HepG2 (cell line): ENCODE measurements around the gene HAS3. TPM values are rescaled to one million over a fixed set of nuclear protein-coding genes. Genes with fewer than 3 reads are reported as not detected.
A peak's percentile ranks its signal among the peaks of the same experiment; 100 is the strongest.

ENCODE experiments used
- FIP1L1 ChIP-seq: fragments of 200-400 bp; formaldehyde crosslinking; IDR thresholded peaks from 2 replicates; pipeline ENCODE4 v1.6.1; 2018; ENCODE audit warnings: low read depth, mild to moderate bottlenecking, low read length, moderate library complexity, borderline replicate concordance; ENCODE audit not compliant: insufficient read depth
- HDAC2 ChIP-seq: sonication (generic); formaldehyde crosslinking; IDR thresholded peaks from 2 replicates; pipeline ENCODE4 v1.4.0; 2020; ENCODE audit warnings: missing genetic modification reagents
- MXD4 ChIP-seq: IDR thresholded peaks from 2 replicates; pipeline ENCODE4 v1.6.1; 2016; ENCODE audit warnings: mild to moderate bottlenecking, missing biosample characterization, missing genetic modification reagents
- NFKBIZ ChIP-seq: IDR thresholded peaks from 2 replicates; pipeline ENCODE4 v1.6.1; 2018; ENCODE audit warnings: missing genetic modification reagents, missing compliant biosample characterization
- NR2F6 ChIP-seq, 2 experiments: IDR thresholded peaks; 2 replicates each; pipeline ENCODE4 v1.6.1; 2016; ENCODE audit warnings: antibody characterized with exemption in 1 of 2, mild to moderate bottlenecking in 1 of 2
- SOX6 ChIP-seq, 2 experiments: fragments of 450-650 bp in 1 of 2; sonication (generic) in 1 of 2; formaldehyde crosslinking in 1 of 2; IDR thresholded peaks; 2 replicates each; pipeline versions ENCODE4 v1.4.0 to v1.6.1; 2017 to 2020; ENCODE audit warnings: antibody characterized with exemption in 1 of 2, mild to moderate bottlenecking in 1 of 2, missing genetic modification reagents in 1 of 2
- STAG1 ChIP-seq: sonication (generic); formaldehyde crosslinking; IDR thresholded peaks from 2 replicates; pipeline ENCODE4 v1.4.0; 2020; ENCODE audit warnings: missing genetic modification reagents
- TFDP2 ChIP-seq: sonication (generic); formaldehyde crosslinking; IDR thresholded peaks from 2 replicates; pipeline ENCODE4 v1.4.0; 2020; ENCODE audit warnings: missing genetic modification reagents
- TOPORS ChIP-seq: sonication (generic); formaldehyde crosslinking; IDR thresholded peaks from 2 replicates; pipeline ENCODE4 v1.8.0; 2023; ENCODE audit warnings: mild to moderate bottlenecking, missing genetic modification reagents
- ZBTB20 ChIP-seq: sonication (generic); formaldehyde crosslinking; IDR thresholded peaks from 2 replicates; pipeline ENCODE4 v1.8.1; 2023; ENCODE audit warnings: missing genetic modification reagents, low read depth, mild to moderate bottlenecking, borderline replicate concordance
- ZBTB33 ChIP-seq: sonication (generic); formaldehyde crosslinking; IDR thresholded peaks from 2 replicates; pipeline ENCODE4 v1.4.0; 2020; ENCODE audit warnings: missing genetic modification reagents
- ZNF234 ChIP-seq: sonication (generic); formaldehyde crosslinking; conservative IDR thresholded peaks from 2 replicates; pipeline ENCODE4 v1.5.1; 2020; ENCODE audit warnings: mild to moderate bottlenecking, missing genetic modification reagents
- ZNF33B ChIP-seq: sonication (generic); formaldehyde crosslinking; IDR thresholded peaks from 2 replicates; pipeline ENCODE4 v1.5.1; 2020; ENCODE audit warnings: mild to moderate bottlenecking, missing genetic modification reagents
- ZNF670 ChIP-seq: sonication (generic); formaldehyde crosslinking; IDR thresholded peaks from 2 replicates; pipeline ENCODE4 v1.8.0; 2022; ENCODE audit warnings: mild to moderate bottlenecking, missing genetic modification reagents, borderline replicate concordance
- ZNF720 ChIP-seq: sonication (generic); formaldehyde crosslinking; IDR thresholded peaks from 2 replicates; pipeline ENCODE4 v1.4.0; 2020; ENCODE audit warnings: missing genetic modification reagents
- ZUFSP ChIP-seq: sonication (generic); formaldehyde crosslinking; IDR thresholded peaks from 2 replicates; pipeline ENCODE4 v1.9.0; 2021; ENCODE audit warnings: missing genetic modification reagents, mild to moderate bottlenecking, borderline replicate concordance
- polyA plus RNA-seq, 8 experiments: library from polyadenylated mRNA; depleted of rRNA in 3 of 8; stranded (reverse) in 7 of 8; unstranded in 1 of 8; fragments of >200 nt; fragmentation: Illumina TruSeq in 4 of 8; extraction: Trizol in 4 of 8; gene quantifications; 2 replicates each; pipeline versions ENCODE4 v1.2.1 to v1.2.3, GENCODE V29; 2011 to 2016; ENCODE audit warnings: low read depth in 4 of 8, missing spikeins in 1 of 8, mixed read lengths in 1 of 8; ENCODE audit not compliant: insufficient read depth in 1 of 8
- total RNA-seq, 5 experiments: library from RNA; depleted of rRNA; stranded (reverse); fragments of >200 nt; fragmentation: Illumina TruSeq; extraction: Trizol; gene quantifications; 2 replicates each; pipeline ENCODE4 v1.2.3, GENCODE V29; 2016; ENCODE audit warnings: low read depth in 1 of 5
- TF ChIP-seq, protein P1 (sequence below): sonication (generic); formaldehyde crosslinking; IDR thresholded peaks from 2 replicates; pipeline ENCODE4 v1.4.0; 2020; ENCODE audit warnings: missing genetic modification reagents, borderline replicate concordance
- TF ChIP-seq, protein P2 (sequence below): sonication (generic); formaldehyde crosslinking; IDR thresholded peaks from 2 replicates; pipeline ENCODE4 v1.9.0; 2022; ENCODE audit warnings: missing genetic modification reagents, mild to moderate bottlenecking, borderline replicate concordance
- TF ChIP-seq, protein P3 (sequence below): sonication (generic); formaldehyde crosslinking; IDR thresholded peaks from 2 replicates; pipeline ENCODE4 v1.5.0; 2020; ENCODE audit warnings: missing genetic modification reagents

The HAS3 gene
- total and polyA plus RNA-seq, 2 of the 13 experiments (the other 11 are each of a cell fraction or from before 2014, with no cell fraction given), result 0.04 to 0.30 TPM

- TF ChIP-seq TFDP2 (CRISPR knock-in tag) (no peak), STAG1 (peak; percentile 23), ZBTB20 (CRISPR knock-in tag) (no peak), NFKBIZ (CRISPR knock-in tag) (no peak), FIP1L1 (no peak), HDAC2 (CRISPR knock-in tag) (peak; percentile 50), ZNF234 (no peak), ZUFSP (no peak), ZNF720 (no peak), NR2F6 (IDR thresholded peaks at IDR 0.05) (0 out of 2 replicates have a peak, but pooled peaks have one; percentile 31), NR2F6 (CRISPR knock-in tag; IDR thresholded peaks at IDR 0.05) (peak; percentile 40), ZBTB33 (peak; percentile 29; the same call in 1 of the 2 replicates), ZNF33B (CRISPR knock-in tag) (no peak), ZNF670 (CRISPR knock-in tag) (no peak), SOX6 (IDR thresholded peaks at IDR 0.05) (no peak), SOX6 (CRISPR knock-in tag; IDR thresholded peaks at IDR 0.05) (peak; percentile 50), TOPORS (CRISPR knock-in tag) (0 out of 2 replicates have a peak, but pooled peaks have one; percentile 69), MXD4 (CRISPR knock-in tag) (no peak)
- TF ChIP-seq, protein P1, sequence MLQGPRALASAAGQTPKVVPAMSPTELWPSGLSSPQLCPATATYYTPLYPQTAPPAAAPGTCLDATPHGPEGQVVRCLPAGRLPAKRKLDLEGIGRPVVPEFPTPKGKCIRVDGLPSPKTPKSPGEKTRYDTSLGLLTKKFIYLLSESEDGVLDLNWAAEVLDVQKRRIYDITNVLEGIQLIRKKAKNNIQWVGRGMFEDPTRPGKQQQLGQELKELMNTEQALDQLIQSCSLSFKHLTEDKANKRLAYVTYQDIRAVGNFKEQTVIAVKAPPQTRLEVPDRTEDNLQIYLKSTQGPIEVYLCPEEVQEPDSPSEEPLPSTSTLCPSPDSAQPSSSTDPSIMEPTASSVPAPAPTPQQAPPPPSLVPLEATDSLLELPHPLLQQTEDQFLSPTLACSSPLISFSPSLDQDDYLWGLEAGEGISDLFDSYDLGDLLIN (CRISPR knock-in tag), result no peak
- TF ChIP-seq, protein P2, sequence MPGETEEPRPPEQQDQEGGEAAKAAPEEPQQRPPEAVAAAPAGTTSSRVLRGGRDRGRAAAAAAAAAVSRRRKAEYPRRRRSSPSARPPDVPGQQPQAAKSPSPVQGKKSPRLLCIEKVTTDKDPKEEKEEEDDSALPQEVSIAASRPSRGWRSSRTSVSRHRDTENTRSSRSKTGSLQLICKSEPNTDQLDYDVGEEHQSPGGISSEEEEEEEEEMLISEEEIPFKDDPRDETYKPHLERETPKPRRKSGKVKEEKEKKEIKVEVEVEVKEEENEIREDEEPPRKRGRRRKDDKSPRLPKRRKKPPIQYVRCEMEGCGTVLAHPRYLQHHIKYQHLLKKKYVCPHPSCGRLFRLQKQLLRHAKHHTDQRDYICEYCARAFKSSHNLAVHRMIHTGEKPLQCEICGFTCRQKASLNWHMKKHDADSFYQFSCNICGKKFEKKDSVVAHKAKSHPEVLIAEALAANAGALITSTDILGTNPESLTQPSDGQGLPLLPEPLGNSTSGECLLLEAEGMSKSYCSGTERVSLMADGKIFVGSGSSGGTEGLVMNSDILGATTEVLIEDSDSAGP (CRISPR knock-in tag), result peak; percentile 74
- TF ChIP-seq, protein P3, sequence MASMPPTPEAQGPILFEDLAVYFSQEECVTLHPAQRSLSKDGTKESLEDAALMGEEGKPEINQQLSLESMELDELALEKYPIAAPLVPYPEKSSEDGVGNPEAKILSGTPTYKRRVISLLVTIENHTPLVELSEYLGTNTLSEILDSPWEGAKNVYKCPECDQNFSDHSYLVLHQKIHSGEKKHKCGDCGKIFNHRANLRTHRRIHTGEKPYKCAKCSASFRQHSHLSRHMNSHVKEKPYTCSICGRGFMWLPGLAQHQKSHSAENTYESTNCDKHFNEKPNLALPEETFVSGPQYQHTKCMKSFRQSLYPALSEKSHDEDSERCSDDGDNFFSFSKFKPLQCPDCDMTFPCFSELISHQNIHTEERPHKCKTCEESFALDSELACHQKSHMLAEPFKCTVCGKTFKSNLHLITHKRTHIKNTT, result no peak
These were observed 16.2 kb upstream of the HAS3 start (continued) for GRCh38 chr16:69089091-69089910.
